GM21381 (cell line): ENCODE data around the gene CEL.

ENCODE experiments used
- ATAC-seq: cut with Tn5 transposase; IDR thresholded peaks from one replicate; pipeline ENCODE4 v1.9.1; 2021; ENCODE audit warnings: mild to moderate bottlenecking, moderate library complexity; ENCODE audit not compliant: unreplicated experiment

Gene CEL

GRCh38 chr9:133113949-133114885, 52.4 kb downstream of the CEL start:
- ATAC-seq = no peak

- ATAC-seq = no peak
Measured at GRCh38 chr9:133114886-133115603, 53.3 kb downstream of the CEL start.

GRCh38 chr9:133115604-133116345, 54.0 kb downstream of the CEL start:
- peak; percentile 64 for ATAC-seq

GRCh38 chr9:133116346-133117231, 54.8 kb downstream of the CEL start:
- no peak for ATAC-seq

DNA sequence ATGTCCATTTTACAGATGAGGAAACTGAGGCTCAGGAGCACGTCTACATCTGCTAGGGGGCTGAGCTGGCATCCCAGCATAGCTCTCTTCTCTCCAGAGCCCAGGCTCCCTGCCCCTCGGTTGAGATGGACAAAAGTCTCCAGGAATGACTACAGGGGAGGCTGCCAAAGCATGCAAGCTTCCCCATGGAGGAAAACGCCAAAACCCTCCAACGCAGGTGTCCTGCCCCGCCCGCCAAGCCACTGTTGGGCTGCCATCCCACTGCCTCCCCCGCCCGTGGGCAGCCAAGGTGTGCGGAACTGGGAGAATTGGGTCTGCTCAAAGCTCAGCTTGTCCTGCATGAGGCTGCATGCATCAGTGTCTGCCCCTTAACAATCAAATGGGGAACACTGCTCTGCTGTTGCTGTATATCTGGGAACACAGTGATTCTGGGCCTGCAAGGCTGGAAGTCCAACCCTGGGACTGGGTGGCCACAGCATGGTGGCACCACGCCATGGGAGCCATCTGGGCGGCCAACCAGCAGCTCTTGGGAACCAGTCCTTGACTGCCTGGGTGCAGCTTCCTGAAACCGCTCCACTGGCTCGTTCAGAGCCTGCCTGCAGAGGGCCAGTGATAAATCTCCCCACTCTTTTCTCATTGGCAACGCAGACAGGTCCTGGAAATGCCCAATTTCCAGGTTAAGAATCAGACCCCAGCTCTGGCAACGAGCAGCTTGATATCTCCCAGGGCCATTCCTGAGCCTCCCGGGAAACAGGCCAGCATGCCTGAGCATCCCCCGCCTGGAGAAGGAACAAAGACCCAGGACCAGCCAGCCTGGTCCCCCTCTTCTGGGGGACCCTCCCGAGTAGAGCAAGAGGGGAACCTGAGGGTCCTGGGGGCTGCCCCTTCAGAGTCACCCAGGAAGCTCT, 55.7 kb downstream of the CEL start:
- no peak for ATAC-seq

DNA sequence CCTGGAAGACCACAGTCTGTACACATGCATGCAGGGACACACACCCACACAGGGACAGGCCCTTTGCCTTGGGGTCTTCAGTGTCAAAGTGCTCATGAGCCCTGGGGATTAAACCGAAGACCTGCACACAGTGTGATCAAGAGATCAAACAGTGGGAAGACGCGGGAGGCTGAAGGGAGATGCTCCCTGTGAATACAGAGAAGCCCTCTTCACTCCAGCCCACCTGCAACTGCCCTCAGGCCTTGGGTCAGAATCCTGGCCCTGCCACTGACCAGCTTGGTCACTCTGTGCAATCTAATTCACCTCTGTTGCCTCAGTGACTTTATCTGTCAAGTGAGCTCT, 56.4 kb downstream of the CEL start:
- no peak for ATAC-seq

DNA sequence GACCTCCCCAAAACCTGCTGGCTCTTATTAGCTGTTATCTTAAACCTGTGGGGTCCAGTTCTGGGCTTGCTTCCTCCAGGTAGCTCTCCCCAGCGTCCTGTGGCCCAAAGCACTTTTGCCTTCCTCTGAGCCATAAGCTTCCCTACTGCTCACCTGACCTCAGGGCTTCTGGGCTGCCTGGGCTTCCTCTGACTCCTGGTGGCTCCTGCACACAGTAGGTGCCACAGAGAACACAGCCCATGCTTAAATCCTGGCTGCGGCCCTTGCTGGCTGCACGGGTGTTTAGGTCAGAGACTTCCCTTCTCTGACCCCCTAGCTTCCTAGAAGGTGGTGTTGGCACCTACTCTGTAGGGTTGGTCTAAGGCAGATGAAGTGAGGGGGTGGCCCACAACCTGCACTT, 56.8 kb downstream of the CEL start:
- no peak for ATAC-seq

GRCh38 chr9:133119103-133119845, 57.5 kb downstream of the CEL start:
- no peak for ATAC-seq

DNA sequence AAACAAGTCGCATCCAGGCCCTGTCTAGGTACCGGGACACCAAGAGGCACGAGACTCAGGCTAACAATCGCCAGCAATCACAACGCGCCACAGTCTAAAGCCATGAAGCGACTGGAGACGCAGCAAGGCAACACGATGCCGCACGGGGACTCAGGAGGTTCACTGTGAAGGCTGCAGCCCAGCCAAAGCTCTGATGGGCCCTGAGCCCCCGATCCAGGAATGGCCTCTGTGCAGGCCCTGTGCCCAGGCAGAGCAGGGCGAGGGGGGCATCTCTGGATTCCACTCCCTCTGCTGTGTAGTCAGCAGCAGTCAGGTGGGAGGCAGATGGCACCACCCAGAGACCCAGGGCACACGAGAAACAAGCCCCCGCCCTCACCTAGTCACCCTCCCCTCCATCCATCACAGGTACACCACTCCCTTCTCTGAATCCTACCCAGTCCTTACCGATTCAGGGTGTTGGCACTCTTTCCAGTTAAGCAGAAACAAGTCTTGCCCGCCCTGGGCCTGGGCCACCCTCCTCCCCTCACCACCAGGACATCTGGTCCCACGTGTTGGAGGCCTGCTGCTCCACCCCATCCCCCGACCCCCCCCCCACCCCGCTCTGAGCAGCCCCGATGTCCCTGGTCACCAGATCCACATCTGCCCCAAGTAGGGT, 58.2 kb downstream of the CEL start:
- no peak for ATAC-seq

DNA sequence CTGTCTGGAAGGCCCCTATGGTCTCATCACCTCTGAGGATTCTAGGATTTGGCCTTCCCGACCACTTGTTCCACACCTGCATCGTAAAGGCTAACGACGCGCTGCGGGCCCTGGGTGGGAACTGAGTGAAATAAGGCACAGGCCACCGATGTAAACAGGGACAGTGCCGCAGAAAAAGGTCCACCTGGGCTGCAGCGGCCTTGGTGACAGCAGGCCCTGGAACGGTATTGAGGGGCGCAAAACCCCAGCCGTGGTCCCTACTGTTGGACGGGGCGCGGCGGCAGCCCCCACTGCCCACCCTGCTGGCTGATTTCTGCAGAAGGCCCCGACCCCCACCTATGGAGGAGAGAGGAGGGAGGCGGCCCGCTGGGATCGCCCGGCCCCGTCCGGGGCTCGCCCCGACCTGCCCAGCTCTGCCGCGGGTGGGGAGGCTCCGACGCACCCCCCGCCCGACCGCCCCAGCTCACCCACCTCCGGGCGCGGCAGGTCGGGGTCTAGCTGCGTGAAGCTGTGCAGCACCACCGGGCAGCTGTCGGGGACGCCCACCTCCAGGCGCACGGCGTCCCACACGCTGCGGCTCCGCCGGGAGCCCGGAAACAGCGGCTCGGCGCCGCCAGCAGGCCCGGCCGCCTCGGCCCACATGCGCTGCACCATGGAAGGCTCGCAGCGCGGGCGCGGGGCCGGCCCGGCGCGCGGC, 58.9 kb downstream of the CEL start:
- ATAC-seq = peak; percentile 19
